ENCODE measurements around the gene TUBB6. TPM values are rescaled to one million over a fixed set of nuclear protein-coding genes. Genes with fewer than 3 reads are reported as not detected.

Gene TUBB6
- total and polyA plus RNA-seq, 2 of the 8 experiments (the other 6 are each of a cell fraction or from before 2014, with no cell fraction given): 126 to 223 TPM

- WGBS, 2 experiments (ENCODE audit: extremely low coverage in 1 of 2, insufficient coverage in 1 of 2, insufficient read length in 1 of 2, insufficient replicate concordance in 2 of 2, low coverage in 1 of 2, low lambda C conversion rate in 2 of 2, missing lambda C conversion rate in 1 of 2): 91% methylated on average over 10 of the region's 10 CpGs; no CpG with 5 or more reads in 1 of the 2 experiments
- no peak overlapping the region for H3K27ac ChIP-seq (ENCODE audit: low read depth, low read length)
- FAIRE-seq (no peak), DNase-seq (ENCODE audit: low read depth in 1 of 2, low spot score in 2 of 2) (no peak)
- no peaks in the 10 kb centered on the region for H3K23me2 ChIP-seq (ENCODE audit: low read depth, low read length)
- no peak overlapping the region for H3K56ac ChIP-seq (replicated peaks; ENCODE audit: insufficient read length, low read depth, low read length)
- ChIA-PET POLR2A (ENCODE audit: partially characterized antibody) (no interaction called here), CTCF (ENCODE audit: partially characterized antibody) (interaction anchor here (1.3 to 11.7 kb wide), 4 partner anchors 14 to 36 kb away, joined by 4 to 96 read pairs (median 10); no protein-coding TSS in a partner anchor)
- no peak overlapping the region for H2BK20ac ChIP-seq (ENCODE audit: low read length)
- no peak overlapping the region for H3K23ac ChIP-seq (ENCODE audit: insufficient read length)
- no peak overlapping the region for H3K18ac ChIP-seq (ENCODE audit: extremely low read depth, low read length)
- no peak overlapping the region for H4K8ac ChIP-seq (ENCODE audit: extremely low read depth, insufficient read depth, low read length)
- H3K79me1 ChIP-seq (ENCODE audit: low read depth, low read length): peaks cover 2% of the 10 kb centered on the region; the same call in 1 of the 2 replicates
- H3K4me2 ChIP-seq (ENCODE audit: insufficient read depth in 1 of 2, low read depth in 2 of 2, low read length in 2 of 2): no peak overlapping the region
- no peaks in the 10 kb centered on the region for H3K9me3 ChIP-seq (ENCODE audit: insufficient read depth in 2 of 2, low read depth in 1 of 2, low read length in 1 of 2)
- no peak overlapping the region for H3K4ac ChIP-seq (replicated peaks; ENCODE audit: insufficient read length, low read depth, low read length)
- H4K5ac ChIP-seq (ENCODE audit: insufficient read length, low read depth, low read length): no peak overlapping the region
- H2BK120ac ChIP-seq (replicated peaks; ENCODE audit: low read depth, low read length): no peak overlapping the region
- H2BK12ac ChIP-seq (ENCODE audit: low read depth, low read length): no peak overlapping the region
- H2BK5ac ChIP-seq (ENCODE audit: low read depth, low read length): no peak overlapping the region
- H4K20me1 ChIP-seq (replicated peaks in 1 of 2; ENCODE audit: control insufficient read depth in 1 of 2, insufficient read depth in 2 of 2, low read length in 2 of 2): peaks cover 0 to 2% of the 10 kb centered on the region in 2 experiments
- H3K4me3 ChIP-seq (ENCODE audit: extremely low read depth in 1 of 4, insufficient read depth in 2 of 4, low read depth in 3 of 4, low read length in 4 of 4): no peak overlapping the region
- no peak overlapping the region for H3K9ac ChIP-seq (replicated peaks in 1 of 4; ENCODE audit: extremely low read depth in 1 of 4, low read depth in 3 of 4, low read length in 3 of 4)
- H2AFZ ChIP-seq (ENCODE audit: low read length): no peak overlapping the region
- no peak overlapping the region for H4K91ac ChIP-seq (replicated peaks; ENCODE audit: insufficient read length, low read length)
- H3K79me2 ChIP-seq (ENCODE audit: control insufficient read depth in 1 of 2, insufficient read depth in 2 of 2, low read length in 2 of 2): no peaks in the 10 kb centered on the region
- H2BK15ac ChIP-seq (ENCODE audit: low read length): no peak overlapping the region
- no peak overlapping the region for H3K14ac ChIP-seq (ENCODE audit: insufficient read length)
- H2AK5ac ChIP-seq (ENCODE audit: low read depth, low read length): no peak overlapping the region
- H3K36me3 ChIP-seq (ENCODE audit: control insufficient read depth in 2 of 4, insufficient read depth in 4 of 4, low read length in 3 of 4): peaks cover 0 to 36% (median 6%) of the 10 kb centered on the region in 4 experiments; a peak in 4 of 8 replicates
- H3K27me3 ChIP-seq (replicated peaks in 1 of 4; ENCODE audit: control insufficient read depth in 3 of 4, extremely low read depth in 1 of 4, insufficient read depth in 3 of 4, low read length in 3 of 4): no peaks in the 10 kb centered on the region
- H3K4me1 ChIP-seq (replicated peaks in 1 of 4; ENCODE audit: control insufficient read depth in 3 of 4, insufficient read depth in 4 of 4, low read length in 3 of 4): no peaks in the 10 kb centered on the region
- TF ChIP-seq POU5F1 (IDR thresholded peaks at IDR 0.05; ENCODE audit: low read depth, low read length) (no peak), YY1 (IDR thresholded peaks at IDR 0.05; ENCODE audit: low read depth, low read length) (no peak), TCF12 (IDR thresholded peaks at IDR 0.05; ENCODE audit: low read depth, low read length) (no peak), TBP (IDR thresholded peaks at IDR 0.05; ENCODE audit: low read depth, low read length) (no peak), KDM1A (IDR thresholded peaks at IDR 0.05; ENCODE audit: borderline replicate concordance, low read length) (no peak), TEAD4 (IDR thresholded peaks at IDR 0.05; ENCODE audit: low read depth, low read length) (no peak), RFX5 (IDR thresholded peaks at IDR 0.05; ENCODE audit: borderline replicate concordance, low read depth, low read length) (no peak), EP300 (IDR thresholded peaks at IDR 0.05; ENCODE audit: borderline replicate concordance in 1 of 2, low read depth in 2 of 2, low read length in 2 of 2) (no peak), ATF3 (IDR thresholded peaks at IDR 0.05; ENCODE audit: insufficient read depth, low read depth, low read length) (no peak), SAP30 (IDR thresholded peaks at IDR 0.05; ENCODE audit: insufficient read depth, insufficient replicate concordance, low read length) (no peak), CHD1 (IDR thresholded peaks at IDR 0.05; ENCODE audit: low read depth, low read length) (no peak)
These were observed 7.4 kb downstream of the TUBB6 start for GRCh38 chr18:12315490-12315889.

Data from H1 (cell line).